ENCODE data around the gene AP4M1. TPM values are rescaled to one million over a fixed set of nuclear protein-coding genes. Genes with fewer than 3 reads are reported as not detected.

Gene AP4M1
- total and polyA plus RNA-seq, 9 of the 15 experiments (the other 6 are each of a cell fraction or from before 2014, with no cell fraction given): 1.3 to 30.9 (median 14.1) TPM

GRCh38 chr7:100081535-100082102 lies 19.8 kb upstream of the AP4M1 start, which contains the start of gene ZNF3 (continued):
- peak; percentile 48; the same call in 1 of the 2 replicates for TF ChIP-seq STAG1 (CRISPR knock-in tag; IDR thresholded peaks at IDR 0.05; ENCODE audit: borderline replicate concordance)
- TF ChIP-seq ZNF224 (CRISPR knock-in tag; IDR thresholded peaks at IDR 0.05): no peak
- TF ChIP-seq MITF (IDR thresholded peaks at IDR 0.05): peak; percentile 85
- TF ChIP-seq USF1 (CRISPR knock-in tag; IDR thresholded peaks at IDR 0.05): peak; percentile 65
- TF ChIP-seq TGIF2 (CRISPR knock-in tag; IDR thresholded peaks at IDR 0.05): peak; percentile 60; the same call in 1 of the 2 replicates
- no peak for TF ChIP-seq NFRKB (IDR thresholded peaks at IDR 0.05; ENCODE audit: low read depth)
- TF ChIP-seq CCNT2 (IDR thresholded peaks at IDR 0.05; ENCODE audit: borderline replicate concordance, extremely low read depth, insufficient read length, low read depth, low read length): peak; percentile 98
- TF ChIP-seq NFYB (IDR thresholded peaks at IDR 0.05; ENCODE audit: extremely low read depth, insufficient read length): no peak
- no peak for TF ChIP-seq KDM1A (IDR thresholded peaks at IDR 0.05)
- TF ChIP-seq ZNF282 (CRISPR knock-in tag; IDR thresholded peaks at IDR 0.05): no peak
- no peak for TF ChIP-seq HSF4 (CRISPR knock-in tag; IDR thresholded peaks at IDR 0.05; ENCODE audit: borderline replicate concordance)
- TF ChIP-seq FUS (optimal IDR thresholded peaks at IDR 0.05; ENCODE audit: low read depth, low read length): peak; percentile 53
- peak; percentile 90 for TF ChIP-seq LCOR (CRISPR knock-in tag; IDR thresholded peaks at IDR 0.05)
- TF ChIP-seq NFIC (IDR thresholded peaks at IDR 0.05): peak; percentile 91
- peak; percentile 73 for TF ChIP-seq GATAD2B (IDR thresholded peaks at IDR 0.05; ENCODE audit: borderline replicate concordance)
- peak; percentile 90 for TF ChIP-seq NKRF (IDR thresholded peaks at IDR 0.05; ENCODE audit: borderline replicate concordance)
- TF ChIP-seq PHTF2 (CRISPR knock-in tag; IDR thresholded peaks at IDR 0.05): no peak
- TF ChIP-seq CBFA2T3 (IDR thresholded peaks at IDR 0.05): no peak; the same call in 1 of the 2 replicates
- TF ChIP-seq ZC3H4 (CRISPR knock-in tag; IDR thresholded peaks at IDR 0.05; ENCODE audit: borderline replicate concordance): peak; percentile 94
- TF ChIP-seq ZNF764 (CRISPR knock-in tag; IDR thresholded peaks at IDR 0.05; ENCODE audit: low read depth): no peak
- TF ChIP-seq CREB1 (IDR thresholded peaks at IDR 0.05): peak; percentile 89
- TF ChIP-seq CREB1 (CRISPR knock-in tag; IDR thresholded peaks at IDR 0.05): peak; percentile 94
- peak; percentile 85 for TF ChIP-seq MYNN (IDR thresholded peaks at IDR 0.05)
- no peak; the same call in 1 of the 2 replicates for TF ChIP-seq MYNN (CRISPR knock-in tag; IDR thresholded peaks at IDR 0.05)
- TF ChIP-seq TBL1XR1 (IDR thresholded peaks at IDR 0.05; ENCODE audit: low read length in 2 of 2): peak in 1 of 2 experiments; percentile 85; a peak in 3 of 4 replicates
- TF ChIP-seq TRIM24 (IDR thresholded peaks at IDR 0.05): peak in 1 of 2 experiments; percentile 68; a peak in 1 of 4 replicates
- no peak for TF ChIP-seq PPARD (CRISPR knock-in tag; IDR thresholded peaks at IDR 0.05)

Measured in K562 (cell line).